GM12878 (cell line): ENCODE data around the gene DKK1.

ENCODE experiments used
- NFYA ChIP-seq: IDR thresholded peaks from 2 replicates; pipeline ENCODE4 v1.6.1; 2011; ENCODE audit warnings: low read depth, mild to moderate bottlenecking, low read length, improper control_type of control experiment, borderline replicate concordance
- RAD21 ChIP-seq: IDR thresholded peaks from 2 replicates; pipeline ENCODE4 v1.6.1; 2011; ENCODE audit warnings: mild to moderate bottlenecking, low read depth, low read length, moderate library complexity; ENCODE audit not compliant: insufficient read depth

DNA sequence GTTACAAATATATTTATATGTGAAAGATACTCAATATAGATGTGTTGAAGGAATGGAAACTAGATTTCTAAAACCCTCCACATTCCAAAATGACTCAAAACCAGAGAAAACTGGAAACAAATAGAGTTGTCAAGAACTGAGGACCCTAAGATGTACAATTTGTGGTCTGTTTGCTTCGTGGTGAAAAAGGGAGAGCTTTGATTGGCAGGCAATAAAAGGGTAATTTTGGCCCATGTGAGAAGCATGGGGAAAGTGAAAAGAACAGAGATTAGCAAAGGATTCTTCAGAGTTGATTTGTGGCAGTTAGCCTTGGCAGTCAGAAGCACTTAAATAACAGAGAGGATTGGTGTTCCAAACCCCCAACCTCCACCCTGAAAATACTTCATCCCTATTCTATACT, 37.1 kb upstream of the DKK1 start:
- TF ChIP-seq RAD21 (no peak), NFYA (no peak)
